ENCODE measurements around the gene RASEF.

RASEF gene

DNA sequence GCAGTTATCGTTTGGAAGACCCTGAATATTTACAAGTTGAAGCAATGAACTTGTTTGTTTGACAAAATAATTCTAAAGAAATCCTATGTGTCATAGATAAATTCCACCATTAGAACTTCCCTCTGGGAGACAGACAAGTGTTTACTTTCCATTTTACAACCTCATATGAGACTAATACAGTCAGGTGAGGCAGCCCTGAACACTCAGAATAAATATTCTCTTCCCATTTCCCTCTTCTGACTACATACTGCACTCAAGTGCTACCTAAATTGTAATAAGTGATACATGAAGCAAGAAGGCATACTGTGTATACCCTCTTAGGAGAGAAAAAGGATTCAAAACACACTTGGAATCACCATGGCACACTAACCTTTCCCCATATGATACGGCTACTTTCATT, 6.8 kb downstream of the RASEF start:
- peak; percentile 68 for DNase-seq

DNA sequence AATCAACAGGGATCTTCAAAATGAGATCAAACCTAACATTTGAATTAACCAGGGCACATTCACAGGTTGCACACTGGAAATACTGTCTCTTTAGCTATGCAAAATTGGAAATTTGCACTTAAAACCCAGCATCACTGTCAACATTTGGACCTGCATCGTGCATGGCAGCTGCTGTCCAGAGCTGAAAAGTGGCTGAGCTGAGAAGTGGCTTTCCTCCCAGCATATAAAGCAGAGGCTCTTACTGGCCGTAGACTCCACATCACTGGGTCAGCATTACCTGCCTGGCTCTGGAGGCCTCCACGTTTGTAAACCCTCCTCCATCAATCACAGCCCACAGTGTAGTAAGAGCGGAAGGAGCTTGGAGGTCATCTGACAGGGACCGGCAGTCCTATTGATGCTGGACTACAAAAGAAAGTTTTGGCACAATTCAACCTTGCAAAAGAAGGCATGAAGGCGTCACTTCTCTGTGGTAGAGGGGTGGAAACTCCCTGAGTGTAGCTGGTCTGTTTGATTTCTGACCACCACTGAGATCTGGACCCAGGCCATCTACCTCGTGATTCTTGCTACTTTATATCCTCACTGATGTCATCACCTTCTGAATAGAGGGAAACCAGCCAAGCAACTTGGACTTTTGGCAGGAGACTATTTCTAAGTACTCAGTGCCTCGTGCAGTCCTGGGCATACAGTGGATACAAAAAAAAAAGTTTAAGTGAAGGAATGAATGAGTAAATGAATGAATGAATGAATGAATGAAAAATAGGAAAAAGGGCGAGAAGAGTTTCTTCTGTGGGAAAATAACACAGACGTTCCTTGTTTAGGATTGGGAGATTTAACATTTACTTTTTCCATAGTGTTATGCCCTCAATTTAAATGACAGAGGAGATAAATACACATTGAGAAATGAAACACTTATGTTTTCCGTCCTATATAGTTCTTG, 14.8 kb downstream of the RASEF start:
- no peak for DNase-seq

DNA sequence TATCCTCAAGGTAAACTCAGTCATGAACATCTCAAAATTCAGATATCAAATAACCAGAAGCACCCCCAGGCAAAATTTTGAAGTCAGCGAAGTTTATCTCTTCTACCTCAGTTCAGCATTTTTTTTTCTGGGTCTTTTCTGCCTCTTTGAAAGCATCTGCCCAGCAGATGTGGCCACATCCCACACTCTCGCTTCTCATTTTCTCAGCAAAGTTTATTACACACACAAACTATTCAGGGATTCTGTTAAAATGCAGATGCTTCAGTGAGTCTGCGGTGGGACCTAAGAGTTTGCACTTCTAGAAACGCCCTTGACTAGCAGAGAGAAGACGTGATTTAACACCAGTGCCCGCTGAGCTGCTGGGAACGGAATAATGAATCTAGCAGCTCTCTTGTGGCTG, 19.3 kb downstream of the RASEF start:
- no peak for DNase-seq

DNA sequence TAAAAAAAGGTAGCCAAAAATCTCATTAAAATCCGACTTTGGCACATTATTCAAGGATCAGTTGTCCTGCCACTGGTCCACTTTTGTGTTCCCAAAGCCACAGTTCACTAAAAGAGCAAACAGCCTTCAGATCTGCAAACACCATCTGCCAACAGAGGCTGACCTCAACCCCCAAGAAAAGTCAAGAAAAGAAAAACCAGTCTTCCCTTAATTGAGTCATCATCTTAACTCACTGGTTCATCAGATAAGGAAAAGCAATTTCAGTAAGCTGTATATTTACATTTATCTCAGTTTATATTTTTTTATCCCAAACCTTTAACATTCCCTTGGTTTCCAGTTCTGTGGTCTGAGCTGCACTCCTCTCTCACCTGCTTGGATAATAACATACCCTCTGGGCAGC, 21.2 kb downstream of the RASEF start:
- no peak for DNase-seq

DNA sequence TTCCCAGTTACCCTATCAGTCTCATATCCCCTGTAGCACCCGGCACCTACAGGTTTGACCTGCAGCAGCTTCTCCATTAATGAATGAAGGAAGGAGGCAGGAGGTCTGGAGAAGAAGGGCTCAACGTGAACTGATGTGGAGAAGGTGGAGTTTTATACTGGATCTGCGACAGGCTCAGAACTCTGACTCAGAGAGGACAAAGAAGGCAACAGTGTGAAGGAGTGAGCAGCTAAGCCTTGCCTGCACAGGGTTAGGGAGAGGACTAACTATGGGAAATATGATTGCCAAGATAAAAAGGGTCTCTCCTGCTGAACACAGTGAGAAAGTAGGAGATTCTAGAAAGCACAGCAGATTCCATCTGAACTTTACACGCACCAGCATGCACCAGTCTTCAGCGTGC, 23.6 kb downstream of the RASEF start:
- DNase-seq: no peak

DNA sequence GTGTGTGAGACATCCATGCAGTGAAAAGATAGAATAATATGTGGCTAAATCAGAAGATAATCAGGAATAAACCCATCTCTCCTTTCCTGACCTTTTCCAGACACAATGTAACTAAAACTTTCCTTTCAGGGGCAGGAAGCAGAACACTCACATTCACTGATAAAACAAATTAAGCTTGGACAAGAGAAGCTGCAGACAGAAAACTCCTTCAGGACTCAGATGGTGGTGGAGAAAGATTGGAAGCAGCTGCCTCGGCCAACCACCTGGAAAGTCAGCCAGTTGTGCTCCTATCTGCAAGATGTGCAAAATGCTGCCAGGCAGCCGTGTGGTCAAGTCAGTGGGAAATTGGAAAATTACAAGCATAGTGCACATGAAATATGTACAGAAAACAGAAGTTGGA, 26.9 kb downstream of the RASEF start:
- no peak for DNase-seq

DNA sequence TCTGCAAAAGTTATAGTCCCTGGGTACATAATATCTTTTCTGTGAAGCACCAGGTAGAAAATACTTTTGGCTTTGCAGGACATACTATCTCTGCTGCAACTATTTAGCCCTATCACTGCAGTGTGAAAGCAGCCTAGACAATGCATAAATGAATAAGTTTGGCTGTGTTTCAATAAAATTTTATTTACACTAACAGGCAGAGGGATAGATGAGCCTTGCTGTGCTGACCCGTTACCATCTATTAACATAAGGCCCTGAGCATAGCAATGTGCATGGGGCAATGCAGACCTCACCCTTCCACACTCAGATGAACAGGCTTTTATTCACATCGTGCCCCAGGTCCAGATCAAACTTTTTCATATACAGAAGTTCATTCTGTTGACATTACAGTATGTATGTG, 27.8 kb downstream of the RASEF start:
- DNase-seq: no peak

DNA sequence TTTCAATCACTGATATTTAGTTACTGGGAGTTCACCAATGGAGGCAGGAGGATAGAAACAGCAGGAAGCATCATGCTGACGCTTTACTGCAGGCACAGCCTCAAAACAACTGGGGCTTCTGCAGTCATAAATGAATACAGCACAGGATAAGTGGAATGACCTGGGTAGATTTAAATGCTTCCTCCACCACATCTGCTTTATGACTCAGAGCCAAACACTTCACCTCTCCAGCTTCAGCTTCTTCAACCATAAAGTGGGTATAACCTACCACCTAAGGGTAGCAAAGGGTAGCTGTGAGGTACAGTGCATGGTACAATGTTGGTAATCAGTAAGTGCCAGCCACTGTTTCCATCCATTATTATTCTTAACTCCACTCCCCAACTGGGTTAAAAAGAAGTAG, 28.4 kb downstream of the RASEF start:
- no peak for DNase-seq

DNA sequence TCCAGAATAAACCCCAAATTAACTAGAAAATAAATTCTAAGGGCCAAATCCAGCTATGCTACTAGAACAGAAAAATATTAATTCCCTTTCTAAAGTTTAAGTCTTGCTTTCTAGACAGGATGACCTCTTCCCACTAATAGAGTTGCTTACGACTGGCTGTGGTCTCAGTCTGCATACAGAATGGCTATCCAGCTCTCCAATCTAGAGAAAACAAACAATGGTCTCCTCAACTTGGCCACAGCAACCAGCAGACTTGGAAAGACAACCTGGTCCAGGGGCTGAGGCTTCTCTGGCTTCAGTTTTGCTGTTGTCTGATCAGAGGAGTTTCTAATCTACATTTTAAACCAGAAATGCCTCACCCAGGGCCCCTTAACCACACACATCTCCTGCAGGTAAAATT, 28.9 kb downstream of the RASEF start:
- DNase-seq: no peak

DNA sequence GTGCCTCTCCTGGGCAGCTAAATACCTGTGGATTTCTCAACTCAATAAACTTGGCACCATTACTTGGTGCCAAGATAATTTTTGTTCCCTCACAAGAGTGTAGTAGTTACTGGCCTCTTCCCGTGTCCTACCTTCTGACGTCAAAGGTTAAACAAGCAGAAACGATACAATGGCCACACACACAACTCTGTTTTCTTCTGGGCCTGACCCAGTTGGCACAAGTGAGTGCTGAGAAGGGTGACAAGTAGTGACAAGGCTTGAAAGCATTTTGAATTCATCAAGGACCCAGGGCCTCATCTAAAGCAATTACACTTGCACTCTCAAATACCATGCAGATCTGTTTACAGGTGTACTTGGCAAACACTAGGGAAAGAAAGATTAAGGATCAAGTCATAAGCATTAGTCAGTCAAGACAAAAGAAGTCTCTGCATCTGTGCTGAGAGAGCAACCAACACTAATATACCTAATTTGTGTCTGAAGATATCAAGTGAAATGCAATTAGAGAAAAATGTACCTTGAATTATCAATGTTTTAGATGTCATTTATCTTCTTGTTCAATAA, 30.8 kb downstream of the RASEF start:
- no peak for DNase-seq

DNA sequence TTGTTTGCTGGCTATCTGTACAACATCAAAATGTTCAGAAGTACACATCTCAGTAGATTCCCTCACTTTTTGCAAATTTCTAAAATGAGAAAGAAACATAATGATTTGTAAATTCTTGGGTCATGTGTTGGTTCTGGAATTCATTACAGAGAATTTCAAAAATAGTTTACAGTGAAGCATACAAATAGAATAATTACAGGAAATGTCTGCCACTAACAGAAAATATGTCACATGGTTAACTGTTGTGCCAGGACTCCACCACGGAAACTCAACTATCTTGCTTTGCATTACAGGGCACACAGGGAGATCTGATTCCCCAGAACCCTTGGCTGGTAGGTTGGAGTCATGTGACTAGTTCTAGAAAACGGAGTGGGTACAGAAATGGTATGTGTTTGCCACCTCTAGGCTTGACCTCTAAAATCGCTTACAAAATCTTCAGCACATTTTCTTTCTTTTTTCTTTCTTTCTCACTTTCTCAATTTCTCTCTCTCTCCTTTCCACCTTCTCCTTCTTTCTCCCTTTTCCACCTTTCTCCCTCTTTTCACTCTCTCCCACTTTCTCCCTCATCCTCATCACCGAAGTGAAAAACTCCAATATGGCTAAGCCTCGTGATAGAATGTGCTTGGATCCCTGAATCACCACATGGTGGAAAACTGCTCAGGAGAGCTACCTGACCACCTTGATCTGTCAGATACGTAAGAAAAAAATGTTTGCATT, 32.4 kb downstream of the RASEF start:
- DNase-seq: no peak

DNA sequence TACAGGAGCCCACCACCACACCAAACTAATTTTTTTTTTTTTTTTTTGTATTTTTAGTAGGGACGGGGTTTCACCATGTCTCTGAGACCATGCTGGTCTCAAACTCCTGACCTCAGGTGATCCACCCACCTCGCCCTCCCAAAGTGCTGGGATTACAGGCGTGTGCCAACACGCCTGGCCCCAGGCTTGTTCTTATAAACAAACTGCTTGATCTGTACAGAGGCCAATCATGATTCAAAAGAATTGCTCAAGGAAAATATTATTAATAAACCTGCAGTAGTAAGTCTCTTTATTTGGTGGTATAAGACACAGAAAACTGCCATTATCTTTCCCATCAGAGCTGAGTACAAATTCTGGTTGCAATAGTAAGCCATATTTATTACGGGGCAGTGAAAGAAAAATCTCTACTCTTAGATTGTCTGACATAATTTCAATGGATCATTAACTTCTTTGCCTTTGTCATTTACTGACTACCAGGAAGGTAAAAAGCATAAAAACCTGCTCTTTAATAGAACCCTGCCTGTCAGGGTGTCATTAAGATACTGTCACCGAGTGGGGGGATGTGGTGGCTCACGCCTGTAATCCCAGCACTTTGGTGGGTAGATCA, 33.3 kb downstream of the RASEF start:
- DNase-seq: no peak

DNA sequence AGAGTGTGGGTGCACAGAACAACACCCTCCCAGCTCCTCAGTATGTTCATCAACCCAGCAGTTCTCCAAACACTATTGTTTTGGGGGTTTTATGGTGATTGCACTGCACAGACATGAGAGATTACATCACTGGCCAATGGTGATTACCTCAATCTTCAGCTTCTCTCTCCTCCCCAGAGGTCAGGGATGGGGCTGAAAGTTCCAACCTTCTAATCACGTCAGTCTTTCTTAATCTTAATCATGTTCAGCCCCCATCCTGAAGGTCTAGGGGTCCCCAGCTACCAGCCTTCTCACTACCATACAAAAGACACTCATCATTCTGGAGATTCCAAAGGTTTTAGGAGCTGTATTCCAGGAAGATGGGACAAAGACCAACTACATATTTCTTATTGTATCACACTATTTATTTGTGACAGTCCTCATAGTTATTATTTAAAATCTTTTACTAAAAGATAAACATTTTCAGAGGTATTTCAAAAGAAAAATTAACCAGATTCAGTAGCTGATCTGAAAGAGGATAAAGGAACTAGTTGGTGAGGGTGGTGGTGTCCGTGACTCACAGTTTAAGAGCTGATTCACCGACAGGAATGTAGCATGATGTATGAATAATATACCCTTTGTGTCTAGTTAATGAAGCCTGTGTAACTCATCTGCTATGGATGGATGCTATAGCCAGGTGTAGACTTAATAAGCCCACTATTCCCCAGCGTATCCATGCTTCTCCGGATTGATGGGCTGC, 35.6 kb downstream of the RASEF start:
- DNase-seq: no peak

DNA sequence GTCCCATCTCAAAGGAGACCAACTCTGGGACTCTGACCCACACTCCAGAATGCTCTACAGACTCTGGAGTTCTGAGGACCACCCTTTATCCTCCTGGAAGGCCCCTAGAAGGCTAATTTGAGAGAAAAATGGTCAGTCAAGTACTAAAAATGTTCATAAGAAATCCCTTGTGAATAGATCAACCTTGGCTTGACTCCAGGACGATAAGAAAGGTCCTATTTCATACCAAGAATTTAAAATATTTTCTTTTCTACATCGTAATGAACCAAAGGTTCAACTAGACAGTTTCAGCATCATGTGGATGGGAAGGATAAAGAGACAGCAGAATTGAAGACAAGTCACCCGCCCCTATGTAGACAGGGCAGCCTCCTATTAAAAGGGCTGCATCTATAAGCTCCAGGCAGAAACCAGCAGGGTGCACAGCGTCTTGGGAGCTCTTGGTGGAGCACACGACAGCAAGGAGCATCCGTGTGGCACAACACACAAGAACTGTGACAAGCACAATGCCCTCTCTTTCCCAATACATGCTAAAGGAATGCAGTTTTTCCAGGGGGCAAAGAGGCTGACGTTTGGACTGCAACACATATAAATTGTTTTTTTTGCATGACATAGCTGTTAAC, 38.3 kb downstream of the RASEF start:
- no peak for DNase-seq

DNA sequence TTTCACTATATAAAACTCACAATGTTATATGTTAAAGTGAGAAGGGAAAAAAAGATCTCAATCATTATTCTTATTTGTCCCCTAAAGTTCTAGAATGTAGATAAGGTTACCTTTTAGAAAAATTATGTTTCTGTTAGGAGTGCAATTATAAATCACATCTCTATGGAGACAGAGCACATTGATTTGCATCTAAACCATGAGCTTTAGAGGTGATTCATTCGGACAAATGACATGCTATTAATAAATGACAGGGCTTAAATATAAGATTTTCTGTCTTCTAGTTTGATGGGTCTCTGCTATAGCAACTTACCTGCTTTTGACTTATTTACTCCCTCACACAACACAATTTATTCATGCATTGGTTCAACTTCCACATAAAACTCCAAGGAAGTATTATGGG, 39.8 kb downstream of the RASEF start:
- no peak for DNase-seq

DNA sequence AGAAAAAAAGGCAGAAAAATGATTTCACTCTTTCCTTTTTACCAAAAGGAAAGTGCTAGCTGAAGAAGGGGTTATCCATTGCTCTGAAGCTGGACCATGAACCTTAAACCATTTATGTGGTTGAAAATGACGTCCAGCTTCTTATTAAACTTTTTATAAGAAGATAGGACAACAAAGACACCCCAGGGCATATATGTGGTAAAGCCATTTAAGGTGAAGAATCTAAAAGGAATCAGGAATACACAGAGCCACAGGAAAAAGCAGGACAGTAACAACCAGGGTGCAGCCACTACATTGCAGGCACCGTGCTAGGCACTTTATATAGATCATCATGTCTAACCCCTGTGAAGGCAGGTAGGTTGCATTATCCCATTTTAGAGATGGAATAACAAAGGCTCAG, 42.1 kb downstream of the RASEF start:
- DNase-seq: no peak

DNA sequence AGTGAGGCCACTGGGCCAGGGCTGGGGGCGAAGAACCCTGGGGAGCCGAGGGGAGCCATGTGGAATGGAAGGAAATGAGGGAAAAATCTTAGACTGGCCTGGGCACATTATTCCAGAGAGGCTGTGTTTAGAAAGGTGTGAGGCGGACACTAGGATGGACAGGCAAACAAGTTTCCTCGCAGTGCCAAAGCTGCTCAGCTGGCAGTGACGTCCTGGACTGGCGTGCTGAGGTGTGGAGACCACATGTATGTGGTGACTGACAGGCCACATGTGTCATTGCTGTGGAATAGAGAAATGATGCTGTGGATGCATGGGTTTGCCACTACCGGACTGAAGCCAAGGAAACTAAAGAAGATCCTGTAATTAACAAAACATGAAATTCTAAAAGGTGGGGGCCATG, 42.6 kb downstream of the RASEF start:
- no peak for DNase-seq

DNA sequence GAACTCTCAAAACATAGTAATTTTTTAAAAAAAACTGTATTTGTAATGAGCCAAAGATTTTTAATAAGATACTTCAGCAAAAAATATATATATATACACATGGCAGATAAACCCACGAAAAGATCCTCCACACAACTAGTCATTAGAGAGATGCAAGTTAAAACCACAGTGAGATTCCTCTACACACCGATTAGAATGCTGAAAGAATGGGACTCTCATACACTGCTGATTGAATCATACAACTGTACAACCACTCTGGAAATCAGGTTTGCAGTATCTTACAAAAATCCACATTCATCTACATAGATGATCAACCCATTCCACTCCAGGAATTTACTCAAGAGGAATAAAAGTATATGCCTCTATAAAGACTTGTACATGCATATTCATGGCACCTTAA, 43.7 kb downstream of the RASEF start:
- DNase-seq: no peak

DNA sequence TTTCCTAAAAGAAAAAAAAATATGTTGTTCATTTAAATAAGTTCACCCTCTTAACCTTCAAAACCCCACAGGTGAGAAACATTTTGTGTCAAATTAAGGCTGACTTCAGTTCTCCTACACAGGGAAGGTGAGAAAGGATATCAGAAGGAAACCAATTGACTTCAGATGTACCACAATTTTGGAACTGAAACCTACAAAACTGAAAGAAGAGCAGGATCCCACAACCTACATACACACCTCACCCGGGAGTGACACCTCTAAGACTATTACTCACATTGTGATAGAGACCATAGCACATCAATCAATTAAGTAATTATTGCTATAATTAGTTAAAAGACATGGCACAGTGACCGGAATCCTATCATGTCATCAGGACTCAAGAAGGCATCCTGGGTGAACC, 47.0 kb downstream of the RASEF start:
- no peak for DNase-seq

DNA sequence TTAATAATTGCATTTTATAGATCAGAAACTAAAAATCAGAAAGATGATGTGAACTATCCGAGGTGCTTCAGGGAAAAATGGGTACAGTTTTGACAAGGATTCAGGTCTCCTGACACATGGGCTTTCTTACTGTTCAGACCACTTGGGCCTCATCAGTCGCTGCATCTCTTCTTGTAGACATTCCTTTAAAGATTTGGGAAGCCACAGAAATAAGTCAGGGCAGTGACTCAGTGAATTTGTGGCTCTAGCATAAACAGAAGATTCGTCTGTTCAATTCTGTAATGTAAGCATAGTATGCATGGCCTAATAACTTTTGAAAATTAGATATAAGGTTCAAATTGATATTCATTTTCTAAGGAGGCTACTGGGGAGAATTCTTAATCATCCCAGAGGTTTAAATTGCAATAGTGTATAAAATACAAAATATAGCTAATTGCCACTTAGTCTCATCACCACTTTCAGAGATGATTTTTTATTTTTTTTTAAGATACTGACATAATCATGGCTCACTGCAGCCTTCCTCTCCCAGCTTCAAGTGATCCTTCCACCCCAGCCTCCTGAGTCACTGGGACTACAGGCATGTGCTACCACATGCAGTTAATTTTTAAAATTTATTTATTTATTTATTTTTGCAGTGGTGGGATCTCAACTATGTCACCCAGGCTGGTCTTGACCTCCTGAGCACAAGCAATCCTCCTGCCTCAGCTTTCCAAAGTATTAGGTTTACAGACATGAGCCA, 48.9 kb downstream of the RASEF start:
- DNase-seq: no peak

DNA sequence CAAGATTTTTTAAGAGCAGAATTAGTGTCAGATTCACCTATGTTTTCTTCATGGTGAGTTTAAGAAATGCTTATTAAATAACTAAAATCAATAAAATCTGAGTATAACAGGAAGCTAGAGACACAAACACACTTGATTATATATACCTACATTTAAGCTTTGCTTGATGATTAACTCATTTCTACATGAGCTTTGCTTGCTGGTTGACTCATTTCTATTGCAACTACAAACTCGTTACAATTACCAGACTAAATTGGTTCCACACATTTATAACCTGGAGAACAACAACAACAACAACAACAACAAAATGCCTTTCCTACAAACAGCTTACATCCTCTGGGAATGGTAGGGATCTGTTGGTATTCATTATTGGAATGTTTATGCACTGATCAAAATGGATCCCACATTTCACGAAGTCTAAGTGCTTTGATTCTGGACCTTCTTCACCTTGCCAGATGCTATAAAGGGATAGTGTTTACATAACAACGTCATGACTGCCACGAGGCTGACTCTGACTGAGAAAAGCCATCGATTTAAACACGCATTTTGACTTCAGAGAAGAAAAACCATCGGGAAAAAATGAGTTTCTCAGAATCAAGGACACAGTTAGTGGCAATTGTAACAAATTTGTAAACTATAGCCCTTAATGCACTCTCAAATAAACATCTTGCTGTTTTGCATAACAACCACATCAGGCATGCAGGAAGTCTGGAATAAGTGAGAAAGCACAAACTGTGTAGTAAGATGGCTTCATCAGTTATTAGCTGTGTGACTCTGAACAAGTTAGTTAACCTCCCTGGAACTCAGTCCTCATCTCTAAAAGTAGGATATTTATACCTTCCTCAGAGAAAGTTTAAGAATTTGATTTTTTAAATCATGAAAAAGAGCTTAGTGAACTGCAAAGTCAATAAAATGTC, 49.8 kb downstream of the RASEF start:
- DNase-seq: no peak

All from NCI-H187 treated with DMSO at 0.1 percent for 48 hours (cell line).